OCI-LY3 (cell line): ENCODE measurements around the gene SSTR5.

Experiments
- H2AFZ ChIP-seq: fragments of 200-600, 300-600 bp; shearing (Covaris generic); 2 replicates; pipeline ENCODE4 v1.6.0; 2014; ENCODE audit warnings: antibody characterized with exemption, low read depth, low read length
- H3K27ac ChIP-seq: fragments of 200-600, 300-600 bp; sonication (generic); 2 replicates; pipeline ENCODE4 v1.5.1; 2014; ENCODE audit warnings: mild to moderate bottlenecking, low read length, moderate library complexity, mixed read lengths
- H3K27me3 ChIP-seq: fragments of 200-600, 300-600 bp; sonication (generic); 2 replicates; pipeline ENCODE4 v1.6.1; 2014; ENCODE audit warnings: low read depth, low read length, mixed read lengths
- H3K36me3 ChIP-seq: fragments of 200-600, 300-600 bp; sonication (generic); replicated peaks from 2 replicates; pipeline ENCODE3; 2014; ENCODE audit warnings: low read depth, low read length, mixed read lengths
- H3K4me1 ChIP-seq: fragments of 300-600, 200-600 bp; sonication (generic); 2 replicates; pipeline ENCODE4 v1.6.1; 2014; ENCODE audit warnings: low read length, mixed read lengths
- H3K4me2 ChIP-seq: fragments of 200-600, 300-600 bp; sonication (generic); 2 replicates; pipeline ENCODE4 v1.6.1; 2014; ENCODE audit warnings: low read length, mixed read lengths
- H3K4me3 ChIP-seq: fragments of 300-600, 200-600 bp; sonication (generic); 2 replicates; pipeline ENCODE4 v1.5.1; 2014; ENCODE audit warnings: antibody characterized with exemption, mild to moderate bottlenecking, low read length, moderate library complexity
- H3K79me2 ChIP-seq: fragments of 300-600, 200-600 bp; shearing (Covaris generic); 2 replicates; pipeline ENCODE4 v1.6.1; 2014; ENCODE audit warnings: mild to moderate bottlenecking, low read length, mixed read lengths
- H3K9ac ChIP-seq: fragments of 300-600, 200-600 bp; shearing (Covaris generic); 2 replicates; pipeline ENCODE4 v1.6.0; 2014; ENCODE audit warnings: mild to moderate bottlenecking, low read length, moderate library complexity
- H3K9me3 ChIP-seq: fragments of 200-600, 300-600 bp; shearing (Covaris generic); 2 replicates; pipeline ENCODE4 v1.6.1; 2014; ENCODE audit warnings: low read length, mixed read lengths; ENCODE audit not compliant: insufficient read depth
- H4K20me1 ChIP-seq: fragments of 200-600, 300-600 bp; sonication (generic); 2 replicates; pipeline ENCODE4 v1.6.1; 2016; ENCODE audit warnings: low read length, mixed read lengths; ENCODE audit not compliant: insufficient read depth
- CTCF ChIP-seq: fragments of 200-600, 300-600 bp; sonication (generic); IDR thresholded peaks from 2 replicates; pipeline ENCODE4 v1.5.1; 2014; ENCODE audit warnings: antibody characterized with exemption, low read length, low read depth
- EZH2phosphoT487 ChIP-seq: fragments of 200-600 bp; shearing (Covaris generic); IDR thresholded peaks from 2 replicates; pipeline ENCODE4 v1.6.1; 2018; ENCODE audit warnings: antibody characterized with exemption, mixed run types, low read depth

Gene SSTR5

GRCh38 chr16:1123525-1124230, 51.1 kb downstream of the SSTR5 start:
- H3K9ac ChIP-seq: no peak overlapping the region
- H3K9me3 ChIP-seq: no peaks in the 10 kb centered on the region
- no peak for TF ChIP-seq EZH2phosphoT487
- TF ChIP-seq CTCF: no peak
- H4K20me1 ChIP-seq: no peaks in the 10 kb centered on the region
- no peaks in the 10 kb centered on the region for H3K27me3 ChIP-seq
- H3K4me1 ChIP-seq: peaks cover 19% of the 10 kb centered on the region
- H3K36me3 ChIP-seq: no peaks in the 10 kb centered on the region
- H3K4me2 ChIP-seq: no peak overlapping the region
- no peak overlapping the region for H3K4me3 ChIP-seq
- H3K79me2 ChIP-seq: no peaks in the 10 kb centered on the region
- no peak overlapping the region for H3K27ac ChIP-seq
- H2AFZ ChIP-seq: no peak overlapping the region

- Histone ChIP-seq H2AFZ (no peak overlapping the region), H3K27ac (no peak overlapping the region), H3K4me1 (peaks cover 19% of the 10 kb centered on the region), H3K9ac (no peak overlapping the region), H3K4me2 (no peak overlapping the region), H3K36me3 (no peaks in the 10 kb centered on the region), H3K9me3 (no peaks in the 10 kb centered on the region), H3K27me3 (no peaks in the 10 kb centered on the region), H4K20me1 (no peaks in the 10 kb centered on the region), H3K79me2 (no peaks in the 10 kb centered on the region), H3K4me3 (no peak overlapping the region)
- TF ChIP-seq CTCF: no peak
- no peak for TF ChIP-seq EZH2phosphoT487
These were observed 51.7 kb downstream of the SSTR5 start for GRCh38 chr16:1124291-1124690.

- Histone ChIP-seq H3K79me2 (no peaks in the 10 kb centered on the region), H3K4me2 (no peak overlapping the region), H3K27ac (no peak overlapping the region), H3K4me1 (peaks cover 16% of the 10 kb centered on the region), H3K9me3 (no peaks in the 10 kb centered on the region), H3K4me3 (no peak overlapping the region), H3K27me3 (no peaks in the 10 kb centered on the region), H3K36me3 (no peaks in the 10 kb centered on the region), H3K9ac (no peak overlapping the region), H2AFZ (no peak overlapping the region), H4K20me1 (no peaks in the 10 kb centered on the region)
- no peak for TF ChIP-seq CTCF
- no peak for TF ChIP-seq EZH2phosphoT487
These were observed 52.2 kb downstream of the SSTR5 start for GRCh38 chr16:1124795-1125194.

GRCh38 chr16:1125471-1125870, 52.9 kb downstream of the SSTR5 start:
- Histone ChIP-seq H3K36me3 (no peaks in the 10 kb centered on the region), H3K27me3 (no peaks in the 10 kb centered on the region), H2AFZ (no peak overlapping the region), H3K4me3 (no peak overlapping the region), H3K4me2 (no peak overlapping the region), H3K9ac (no peak overlapping the region), H3K27ac (no peak overlapping the region), H3K9me3 (no peaks in the 10 kb centered on the region), H4K20me1 (no peaks in the 10 kb centered on the region), H3K79me2 (no peaks in the 10 kb centered on the region), H3K4me1 (peaks cover 10% of the 10 kb centered on the region)
- TF ChIP-seq EZH2phosphoT487: no peak
- no peak for TF ChIP-seq CTCF
